ENCODE measurements around the gene GALNT18.

- no peak for TF ChIP-seq CTCF (IDR thresholded peaks at IDR 0.05; ENCODE audit: insufficient read depth, low read length, poor library complexity, severe bottlenecking)
- TF ChIP-seq EZH2phosphoT487 (conservative IDR thresholded peaks at IDR 0.05; ENCODE audit: low read length) = no peak
Observed at GRCh38 chr11:11280826-11281225, 341.0 kb downstream of the GALNT18 start.

Measured in SU-DHL-6 (cell line).